Measurements from ENCODE around the gene SNX14. TPM values are rescaled to one million over a fixed set of nuclear protein-coding genes. Genes with fewer than 3 reads are reported as not detected.

Gene SNX14
- polyA plus RNA-seq, 1 donor from 2014 or later, result 32.8 TPM

- Mint-ChIP-seq H3K27ac (no peak overlapping the region), H3K4me1 (peaks cover 0 to 3% (median 2%) of the 10 kb centered on the region in 3 donors), H3K36me3 (peaks cover 17% of the 10 kb centered on the region), H3K27me3 (no peaks in the 10 kb centered on the region), H3K9me3 (peaks cover 2 to 16% (median 4%) of the 10 kb centered on the region in 3 donors), H3K4me3 (no peak overlapping the region)
Measured at GRCh38 chr6:85496856-85497255, 96.8 kb downstream of the SNX14 start.

GRCh38 chr6:85496009-85496579 lies 97.6 kb downstream of the SNX14 start:
- Mint-ChIP-seq H3K27me3 (no peaks in the 10 kb centered on the region), H3K9me3 (peaks cover 2 to 16% (median 4%) of the 10 kb centered on the region in 3 donors), H3K4me3 (no peak overlapping the region), H3K27ac (no peak overlapping the region), H3K36me3 (peaks cover 17% of the 10 kb centered on the region), H3K4me1 (peaks cover 0 to 3% (median 2%) of the 10 kb centered on the region in 3 donors)

- H3K4me3 Mint-ChIP-seq, result no peak overlapping the region
- no peaks in the 10 kb centered on the region for H3K27me3 Mint-ChIP-seq
- H3K4me1 Mint-ChIP-seq, result peaks cover 0 to 3% (median 2%) of the 10 kb centered on the region in 3 donors
- H3K36me3 Mint-ChIP-seq, result peaks cover 19% of the 10 kb centered on the region
- H3K27ac Mint-ChIP-seq, result no peak overlapping the region
- peaks cover 2 to 16% (median 4%) of the 10 kb centered on the region in 3 donors for H3K9me3 Mint-ChIP-seq
Measured at GRCh38 chr6:85494547-85495536, 98.8 kb downstream of the SNX14 start.

GRCh38 chr6:85493389-85493788 lies 100.3 kb downstream of the SNX14 start:
- no peaks in the 10 kb centered on the region for H3K27me3 Mint-ChIP-seq
- peaks cover 2 to 16% (median 4%) of the 10 kb centered on the region in 3 donors for H3K9me3 Mint-ChIP-seq
- peaks cover 0 to 2% (median 0%) of the 10 kb centered on the region in 3 donors for H3K4me1 Mint-ChIP-seq
- no peak overlapping the region for H3K4me3 Mint-ChIP-seq
- peaks cover 19% of the 10 kb centered on the region for H3K36me3 Mint-ChIP-seq
- no peak overlapping the region for H3K27ac Mint-ChIP-seq

GRCh38 chr6:85490516-85491248 lies 103.0 kb downstream of the SNX14 start:
- Mint-ChIP-seq H3K9me3 (no peaks in the 10 kb centered on the region), H3K36me3 (peaks cover 12% of the 10 kb centered on the region), H3K27me3 (no peaks in the 10 kb centered on the region), H3K4me3 (no peak overlapping the region), H3K27ac (no peak overlapping the region), H3K4me1 (no peaks in the 10 kb centered on the region)

GRCh38 chr6:85484948-85485347 lies 108.7 kb downstream of the SNX14 start:
- H3K27me3 Mint-ChIP-seq, result no peaks in the 10 kb centered on the region
- H3K27ac Mint-ChIP-seq, result no peak overlapping the region
- peaks cover 6 to 14% (median 14%) of the 10 kb centered on the region in 3 donors for H3K4me1 Mint-ChIP-seq
- H3K36me3 Mint-ChIP-seq, result peaks cover 2% of the 10 kb centered on the region
- no peaks in the 10 kb centered on the region for H3K9me3 Mint-ChIP-seq
- no peak overlapping the region for H3K4me3 Mint-ChIP-seq

- Mint-ChIP-seq H3K27me3 (no peaks in the 10 kb centered on the region), H3K4me1 (peaks cover 6 to 14% (median 14%) of the 10 kb centered on the region in 3 donors), H3K4me3 (no peak overlapping the region), H3K36me3 (peaks cover 2% of the 10 kb centered on the region), H3K9me3 (no peaks in the 10 kb centered on the region), H3K27ac (no peak overlapping the region)
Measured at GRCh38 chr6:85483846-85484245, 109.8 kb downstream of the SNX14 start.

- peaks cover 6 to 14% (median 14%) of the 10 kb centered on the region in 3 donors for H3K4me1 Mint-ChIP-seq
- no peaks in the 10 kb centered on the region for H3K9me3 Mint-ChIP-seq
- no peak overlapping the region for H3K27ac Mint-ChIP-seq
- no peaks in the 10 kb centered on the region for H3K27me3 Mint-ChIP-seq
- peaks cover 2% of the 10 kb centered on the region for H3K36me3 Mint-ChIP-seq
- peak overlapping the region in 1 of 4 donors; percentile 1 for H3K4me3 Mint-ChIP-seq
Measured at GRCh38 chr6:85482905-85483700, 110.6 kb downstream of the SNX14 start.

GRCh38 chr6:85482206-85482904 lies 111.3 kb downstream of the SNX14 start:
- H3K27me3 Mint-ChIP-seq, result no peaks in the 10 kb centered on the region
- no peaks in the 10 kb centered on the region for H3K9me3 Mint-ChIP-seq
- H3K4me1 Mint-ChIP-seq, result peaks cover 6 to 16% (median 14%) of the 10 kb centered on the region in 3 donors
- peaks cover 2% of the 10 kb centered on the region for H3K36me3 Mint-ChIP-seq
- H3K27ac Mint-ChIP-seq, result no peak overlapping the region
- peak overlapping the region in 1 of 4 donors; percentile 1 for H3K4me3 Mint-ChIP-seq

- H3K36me3 Mint-ChIP-seq, result peaks cover 5% of the 10 kb centered on the region
- no peak overlapping the region for H3K4me3 Mint-ChIP-seq
- H3K27me3 Mint-ChIP-seq, result peaks cover 1% of the 10 kb centered on the region
- peaks cover 6 to 16% (median 14%) of the 10 kb centered on the region in 3 donors for H3K4me1 Mint-ChIP-seq
- H3K27ac Mint-ChIP-seq, result no peak overlapping the region
- H3K9me3 Mint-ChIP-seq, result no peaks in the 10 kb centered on the region
Measured at GRCh38 chr6:85479208-85479607, 114.5 kb downstream of the SNX14 start.

- peaks cover 1% of the 10 kb centered on the region for H3K27me3 Mint-ChIP-seq
- H3K9me3 Mint-ChIP-seq, result no peaks in the 10 kb centered on the region
- peaks cover 3% of the 10 kb centered on the region for H3K36me3 Mint-ChIP-seq
- no peak overlapping the region for H3K27ac Mint-ChIP-seq
- peak overlapping the region in 1 of 4 donors; percentile 41 for H3K4me3 Mint-ChIP-seq
- H3K4me1 Mint-ChIP-seq, result peaks cover 0 to 5% (median 1%) of the 10 kb centered on the region in 3 donors
Measured at GRCh38 chr6:85476532-85476931, 117.1 kb downstream of the SNX14 start.

GRCh38 chr6:85473748-85474147 lies 119.9 kb downstream of the SNX14 start:
- Mint-ChIP-seq H3K36me3 (peaks cover 5% of the 10 kb centered on the region), H3K9me3 (no peaks in the 10 kb centered on the region), H3K27me3 (peaks cover 1% of the 10 kb centered on the region), H3K4me3 (no peak overlapping the region), H3K27ac (no peak overlapping the region), H3K4me1 (peaks cover 0 to 9% (median 0%) of the 10 kb centered on the region in 3 donors)

- Mint-ChIP-seq H3K4me1 (peaks cover 0 to 9% (median 0%) of the 10 kb centered on the region in 3 donors), H3K27me3 (peaks cover 1% of the 10 kb centered on the region), H3K36me3 (peaks cover 5% of the 10 kb centered on the region), H3K9me3 (no peaks in the 10 kb centered on the region), H3K4me3 (no peak overlapping the region), H3K27ac (peak overlapping the region in 2 of 3 donors; percentile 53 to 84)
Measured at GRCh38 chr6:85472744-85473143, 120.9 kb downstream of the SNX14 start.

- peaks cover 7 to 21% (median 11%) of the 10 kb centered on the region in 3 donors for H3K4me1 Mint-ChIP-seq
- no peaks in the 10 kb centered on the region for H3K27me3 Mint-ChIP-seq
- no peak overlapping the region for H3K4me3 Mint-ChIP-seq
- no peaks in the 10 kb centered on the region for H3K9me3 Mint-ChIP-seq
- no peak overlapping the region for H3K27ac Mint-ChIP-seq
- peaks cover 5% of the 10 kb centered on the region for H3K36me3 Mint-ChIP-seq
Measured at GRCh38 chr6:85470023-85470410, 123.6 kb downstream of the SNX14 start.

All from IgD-negative memory B cell (primary cell).